Psoas muscle (tissue), 8 donors: Measurements from ENCODE around the gene ACVR1B. TPM values are rescaled to one million over a fixed set of nuclear protein-coding genes. Genes with fewer than 3 reads are reported as not detected.

ENCODE experiments used
- ATAC-seq, 4 donors: fragments of 200-7000 bp; cut with Tn5 transposase; one replicate each; pipeline ENCODE4 v1.9.1; 2020; ENCODE audit warnings: moderate library complexity in 3 of 4, mild to moderate bottlenecking in 2 of 4
- DNase-seq, 2 donors: peaks; one replicate each; pipeline ENCODE4 v3.0.0-alpha.2; 2020
- H3K27ac ChIP-seq: fragments of 200-600 bp; one replicate; pipeline ENCODE4 v1.8.0; 2022
- H3K27me3 ChIP-seq, 3 donors: fragments of 200-600 bp in 1 of 3; one replicate each; pipeline versions ENCODE4 v1.6.1 to v1.8.0; 2013 to 2022; ENCODE audit warnings: low read length in 2 of 3, mild to moderate bottlenecking in 2 of 3, moderate library complexity in 1 of 3; ENCODE audit not compliant: insufficient read depth in 3 of 3
- H3K36me3 ChIP-seq, 2 donors: fragments of 200-600 bp in 1 of 2; one replicate each; pipeline versions ENCODE4 v1.6.1 to v1.8.0; 2013 to 2022; ENCODE audit warnings: low read depth in 1 of 2, mild to moderate bottlenecking in 1 of 2, moderate library complexity in 1 of 2; ENCODE audit not compliant: insufficient read depth in 1 of 2
- H3K4me1 ChIP-seq: fragments of 200-600 bp; one replicate; pipeline ENCODE4 v1.8.0; 2022
- H3K4me3 ChIP-seq: fragments of 200-600 bp; one replicate; pipeline ENCODE4 v1.8.0; 2022; ENCODE audit warnings: mild to moderate bottlenecking
- H3K9me3 ChIP-seq: fragments of 200-600 bp; one replicate; pipeline ENCODE4 v1.8.0; 2022
- CTCF ChIP-seq: fragments of 200-600 bp; IDR thresholded peaks from one replicate; pipeline ENCODE4 v1.8.0; 2022; ENCODE audit warnings: antibody characterized with exemption
- WGBS, 3 donors: extraction: QIAGEN DNeasy Blood & Tissue Kit; methylation state at CpG; one replicate each; pipeline versions ENCODE4 v1.1.6 to v1.1.7; 2013; 5-methylcytosine and 5-hydroxymethylcytosine counted together
- intact Hi-C, 2 donors: fragments of 100-400 bp; cut with DNase I; formaldehyde crosslinking; loops; one replicate each; pipeline versions ENCODE4 v1.11.0 to v1.14.2; 2022
- polyA plus RNA-seq, 3 donors: library from polyadenylated mRNA; stranded (reverse); fragments of 200-250 nt; gene quantifications; one replicate each; pipeline ENCODE4 v1.2.3, GENCODE V29; 2013
- total RNA-seq, 4 donors: library from RNA; stranded (reverse); fragmentation: NEBNext Ultra II Directional in 2 of 4; extraction: Animal tissue kit (Norgen Biotek cat#: 25700) in 2 of 4; gene quantifications; one replicate each; pipeline versions ENCODE4 v1.2.1 to v1.2.4, GENCODE V29; 2021 to 2023
- donor health status: healthy with polysubstance abuse.
- donor health status: DM: no; HTN: no; CAD: no; lungs with moderate emphysema.
- donor health status: Bipolar disorder and iron deficiency.
- donor health status: healthy.
- donor health status: DM: yes; HTN: yes; CAD: no.
- donor health status: DM: no; HTN: no; CAD: no.
- donor health status: DM: no; HTN: no; CAD: no.
- donor health status: DM: yes; HTN: yes; CAD: no.

The ACVR1B gene
- total and polyA plus RNA-seq, 7 donors: 5.8 to 16.6 (median 12.7) TPM

GRCh38 chr12:51942056-51942455 is 9.4 kb upstream of the ACVR1B start:
- H3K27me3 ChIP-seq: no peaks in the 10 kb centered on the region
- peaks cover 16% of the 10 kb centered on the region for H3K9me3 ChIP-seq
- H3K4me1 ChIP-seq: peaks cover 9% of the 10 kb centered on the region
- intact Hi-C loops: loop anchor here in 1 of 2 donors (5.0 kb wide), 1 partner anchor 35 kb away; no protein-coding TSS in a partner anchor
- no peak overlapping the region for H3K27ac ChIP-seq
- TF ChIP-seq CTCF: no peak
- no peak for ATAC-seq
- no peak overlapping the region for H3K4me3 ChIP-seq
- DNase-seq: no peak
- no peaks in the 10 kb centered on the region for H3K36me3 ChIP-seq
- 78 to 89% (median 85%) methylated on average over 7 of the region's 7 CpGs for WGBS, 3 donors

DNA sequence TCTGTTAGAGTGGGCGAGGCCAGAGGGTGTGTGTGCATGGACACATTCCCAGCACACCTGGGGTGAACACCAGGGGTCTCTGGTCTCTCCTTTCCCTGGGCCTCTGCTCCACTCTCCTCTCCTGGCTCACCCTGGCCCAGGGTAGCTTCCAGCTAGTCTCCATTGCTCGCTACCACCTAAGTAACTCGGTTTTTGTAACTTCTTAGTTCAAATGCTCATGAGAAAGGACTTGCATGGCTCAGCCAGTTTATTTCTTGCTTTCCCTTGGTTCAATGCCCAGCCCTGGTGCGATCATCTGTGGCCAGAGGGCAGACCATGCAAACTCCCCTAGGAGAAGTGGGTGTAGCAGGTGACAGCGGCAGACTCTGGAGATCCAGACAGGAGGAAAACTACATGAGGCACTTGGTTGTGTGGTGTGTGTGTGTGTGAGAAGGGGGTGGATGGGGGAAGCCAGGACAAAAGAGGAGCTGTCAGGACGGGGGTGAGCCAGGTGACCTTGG is 8.9 kb upstream of the ACVR1B start:
- Histone ChIP-seq H3K27ac (no peak overlapping the region), H3K27me3 (no peaks in the 10 kb centered on the region), H3K4me3 (no peak overlapping the region), H3K36me3 (no peaks in the 10 kb centered on the region), H3K9me3 (peaks cover 16% of the 10 kb centered on the region), H3K4me1 (peaks cover 9% of the 10 kb centered on the region)
- ATAC-seq: no peak
- 89 to 94% (median 90%) methylated on average over 6 of the region's 6 CpGs for WGBS, 3 donors
- no peak for TF ChIP-seq CTCF
- DNase-seq: no peak
- intact Hi-C loops: loop anchor here in 1 of 2 donors (5.0 kb wide), 1 partner anchor 35 kb away; no protein-coding TSS in a partner anchor

- peaks cover 16% of the 10 kb centered on the region for H3K9me3 ChIP-seq
- no peaks in the 10 kb centered on the region for H3K36me3 ChIP-seq
- H3K27me3 ChIP-seq: no peaks in the 10 kb centered on the region
- H3K4me3 ChIP-seq: no peak overlapping the region
- H3K27ac ChIP-seq: no peak overlapping the region
- ATAC-seq: no peak
- WGBS, 3 donors: 97 to 100% (median 99%) methylated on average over 2 of the region's 2 CpGs
- no peak for TF ChIP-seq CTCF
- no peak for DNase-seq
- intact Hi-C loops: loop anchor here in 1 of 2 donors (5.0 kb wide), 1 partner anchor 34 kb away; no protein-coding TSS in a partner anchor
- peaks cover 9% of the 10 kb centered on the region for H3K4me1 ChIP-seq
Measured at GRCh38 chr12:51943346-51943745, 8.2 kb upstream of the ACVR1B start.

DNA sequence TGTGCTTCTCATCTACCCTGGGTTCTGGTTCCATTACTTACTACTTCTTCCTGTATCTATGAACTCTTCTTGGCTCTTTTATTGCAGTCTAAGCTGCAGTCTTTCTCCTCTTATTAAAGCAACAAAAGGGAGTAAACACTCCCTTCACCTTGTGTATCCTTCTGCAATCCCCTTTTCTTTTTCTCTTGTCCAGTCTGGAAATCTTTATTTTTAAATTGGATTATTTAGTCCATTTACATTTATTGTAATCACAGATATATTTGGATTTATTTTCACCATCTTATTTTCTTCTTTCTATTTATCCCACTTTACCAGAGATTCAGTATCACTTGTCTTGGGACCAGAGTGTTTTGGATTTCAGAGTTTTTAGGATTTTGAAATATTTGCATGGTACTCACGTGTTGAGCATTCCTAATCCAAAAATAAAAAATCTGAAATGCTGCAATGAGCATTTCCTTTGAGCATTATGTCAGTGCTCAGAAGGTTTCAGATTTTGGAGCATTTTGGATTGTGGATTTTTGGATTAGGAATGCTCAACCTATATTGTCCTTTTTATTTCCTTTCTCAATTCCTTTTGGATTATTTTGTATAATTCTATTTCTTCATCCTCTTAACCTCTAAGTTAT is 6.8 kb upstream of the ACVR1B start:
- no peak for DNase-seq
- Histone ChIP-seq H3K36me3 (no peaks in the 10 kb centered on the region), H3K4me3 (no peak overlapping the region), H3K27me3 (no peaks in the 10 kb centered on the region), H3K4me1 (peaks cover 9% of the 10 kb centered on the region), H3K27ac (no peak overlapping the region), H3K9me3 (peaks cover 16% of the 10 kb centered on the region)
- 73 to 85% (median 74%) methylated on average over 1 of the region's 1 CpG for WGBS, 3 donors
- intact Hi-C loops: loop anchor here in 1 of 2 donors (5.0 kb wide), 1 partner anchor 33 kb away; no protein-coding TSS in a partner anchor
- TF ChIP-seq CTCF: no peak
- ATAC-seq: no peak
